Omental fat pad (tissue), 4 donors: ENCODE data around the gene PIGV. TPM values are rescaled to one million over a fixed set of nuclear protein-coding genes. Genes with fewer than 3 reads are reported as not detected.

Experiments
- ATAC-seq: fragments of 150-250 bp; one replicate; pipeline ENCODE4 v1.9.1; 2016; ENCODE audit warnings: mild to moderate bottlenecking, moderate library complexity; ENCODE audit not compliant: low FRiP score
- DNase-seq: peaks from one replicate; pipeline ENCODE4 v3.0.0-alpha.2; 2019; ENCODE audit warnings: low spot score
- total RNA-seq, 4 donors: library from RNA; depleted of rRNA; stranded (reverse); fragments of >200 nt; gene quantifications; one replicate each; pipeline ENCODE4 v1.1.0, GENCODE V29; 2016
- TF ChIP-seq, protein P1 (sequence below), 3 donors: fragments of 450-650 bp; IDR thresholded peaks; one replicate each; pipeline ENCODE4 v1.5.1; 2016 to 2017; ENCODE audit warnings: antibody characterized with exemption in 3 of 3, mild to moderate bottlenecking in 3 of 3, moderate library complexity in 2 of 3

The PIGV gene
- total RNA-seq, 4 donors from 2014 or later, result 7.9 to 17.1 (median 16.5) TPM

- DNase-seq (no peak), ATAC-seq (no peak)
- TF ChIP-seq, protein P1, sequence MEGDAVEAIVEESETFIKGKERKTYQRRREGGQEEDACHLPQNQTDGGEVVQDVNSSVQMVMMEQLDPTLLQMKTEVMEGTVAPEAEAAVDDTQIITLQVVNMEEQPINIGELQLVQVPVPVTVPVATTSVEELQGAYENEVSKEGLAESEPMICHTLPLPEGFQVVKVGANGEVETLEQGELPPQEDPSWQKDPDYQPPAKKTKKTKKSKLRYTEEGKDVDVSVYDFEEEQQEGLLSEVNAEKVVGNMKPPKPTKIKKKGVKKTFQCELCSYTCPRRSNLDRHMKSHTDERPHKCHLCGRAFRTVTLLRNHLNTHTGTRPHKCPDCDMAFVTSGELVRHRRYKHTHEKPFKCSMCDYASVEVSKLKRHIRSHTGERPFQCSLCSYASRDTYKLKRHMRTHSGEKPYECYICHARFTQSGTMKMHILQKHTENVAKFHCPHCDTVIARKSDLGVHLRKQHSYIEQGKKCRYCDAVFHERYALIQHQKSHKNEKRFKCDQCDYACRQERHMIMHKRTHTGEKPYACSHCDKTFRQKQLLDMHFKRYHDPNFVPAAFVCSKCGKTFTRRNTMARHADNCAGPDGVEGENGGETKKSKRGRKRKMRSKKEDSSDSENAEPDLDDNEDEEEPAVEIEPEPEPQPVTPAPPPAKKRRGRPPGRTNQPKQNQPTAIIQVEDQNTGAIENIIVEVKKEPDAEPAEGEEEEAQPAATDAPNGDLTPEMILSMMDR (IDR thresholded peaks at IDR 0.05), result no peak
Measured at GRCh38 chr1:26772687-26773086, 15.1 kb upstream of the PIGV start.

- DNase-seq (no peak), ATAC-seq (no peak)
- TF ChIP-seq, protein P1 (IDR thresholded peaks at IDR 0.05), result no peak
Measured at GRCh38 chr1:26774462-26774861, 13.3 kb upstream of the PIGV start.

GRCh38 chr1:26775666-26776065 is 12.1 kb upstream of the PIGV start:
- no peak for DNase-seq
- no peak for ATAC-seq
- TF ChIP-seq, protein P1 (IDR thresholded peaks at IDR 0.05), result no peak

DNA sequence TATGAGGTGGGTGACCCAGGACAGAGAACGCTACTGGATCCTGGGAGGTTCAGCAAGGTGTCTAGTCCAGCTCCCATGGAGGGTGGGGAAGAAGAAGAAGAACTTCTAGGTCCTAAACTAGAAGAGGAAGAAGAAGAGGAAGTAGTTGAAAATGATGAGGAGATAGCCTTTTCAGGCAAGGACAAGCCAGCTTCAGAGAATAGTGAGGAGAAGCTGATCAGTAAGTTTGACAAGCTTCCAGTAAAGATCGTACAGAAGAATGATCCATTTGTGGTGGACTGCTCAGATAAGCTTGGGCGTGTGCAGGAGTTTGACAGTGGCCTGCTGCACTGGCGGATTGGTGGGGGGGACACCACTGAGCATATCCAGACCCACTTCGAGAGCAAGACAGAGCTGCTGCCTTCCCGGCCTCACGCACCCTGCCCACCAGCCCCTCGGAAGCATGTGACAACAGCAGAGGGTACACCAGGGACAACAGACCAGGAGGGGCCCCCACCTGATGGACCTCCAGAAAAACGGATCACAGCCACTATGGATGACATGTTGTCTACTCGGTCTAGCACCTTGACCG is 8.6 kb upstream of the PIGV start:
- ATAC-seq (no peak), DNase-seq (no peak)
- TF ChIP-seq, protein P1 (IDR thresholded peaks at IDR 0.05), result no peak

DNA sequence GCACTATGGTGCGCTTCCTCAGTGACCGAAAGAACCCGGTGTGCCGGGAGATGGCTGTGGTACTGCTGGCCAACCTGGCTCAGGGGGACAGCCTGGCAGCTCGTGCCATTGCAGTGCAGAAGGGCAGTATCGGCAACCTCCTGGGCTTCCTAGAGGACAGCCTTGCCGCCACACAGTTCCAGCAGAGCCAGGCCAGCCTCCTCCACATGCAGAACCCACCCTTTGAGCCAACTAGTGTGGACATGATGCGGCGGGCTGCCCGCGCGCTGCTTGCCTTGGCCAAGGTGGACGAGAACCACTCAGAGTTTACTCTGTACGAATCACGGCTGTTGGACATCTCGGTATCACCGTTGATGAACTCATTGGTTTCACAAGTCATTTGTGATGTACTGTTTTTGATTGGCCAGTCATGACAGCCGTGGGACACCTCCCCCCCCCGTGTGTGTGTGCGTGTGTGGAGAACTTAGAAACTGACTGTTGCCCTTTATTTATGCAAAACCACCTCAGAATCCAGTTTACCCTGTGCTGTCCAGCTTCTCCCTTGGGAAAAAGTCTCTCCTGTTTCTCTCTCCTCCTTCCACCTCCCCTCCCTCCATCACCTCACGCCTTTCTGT is 7.3 kb upstream of the PIGV start:
- no peak for DNase-seq
- TF ChIP-seq, protein P1 (IDR thresholded peaks at IDR 0.05), result no peak
- ATAC-seq, result no peak

GRCh38 chr1:26781206-26781825 is 6.4 kb upstream of the PIGV start:
- TF ChIP-seq, protein P1 (IDR thresholded peaks at IDR 0.05), result no peak
- ATAC-seq (no peak), DNase-seq (no peak)
